Right renal pelvis (tissue), 4 donors: ENCODE data around the gene PHC2. TPM values are rescaled to one million over a fixed set of nuclear protein-coding genes. Genes with fewer than 3 reads are reported as not detected.

Experiments
- DNase-seq, 4 donors: peaks; one replicate each; pipeline ENCODE4 v3.0.0-alpha.2; 2013; ENCODE audit warnings: low read depth in 4 of 4, low spot score in 3 of 4, missing footprints in 1 of 4
- polyA plus RNA-seq, 4 donors: library from polyadenylated mRNA; unstranded; fragments of 120-200 nt; gene quantifications; one replicate each; pipeline ENCODE4 v1.2.1, GENCODE V29; 2013; ENCODE audit not compliant: insufficient read length in 4 of 4

Gene PHC2
- polyA plus RNA-seq: 100 to 1,000 TPM; 113 to 119 (median 116) TPM

GRCh38 chr1:33430692-33431593 is at the start of gene PHC2:
PHC2 (minus strand) TSS chr1:33431095; CDS start chr1:33375539, 55,556 bp downstream.
- DNase-seq: peak; percentile 88 to 94 (median 92)

GRCh38 chr1:33477451-33477850 is 46.6 kb upstream of the PHC2 start:
- no peak for DNase-seq

GRCh38 chr1:33473900-33474299 is 43.0 kb upstream of the PHC2 start:
- no peak for DNase-seq

- DNase-seq: peak; percentile 91 to 95 (median 93)
These were observed 41.5 kb upstream of the PHC2 start, which contains the start of gene ZSCAN20 for GRCh38 chr1:33472269-33472980. ZSCAN20 (plus strand) TSS chr1:33472645; CDS start chr1:33479289, 6,644 bp downstream.

GRCh38 chr1:33471416-33471815 is 40.5 kb upstream of the PHC2 start:
- DNase-seq: no peak

- DNase-seq: peak; percentile 69 to 75 (median 72)
These were observed 39.7 kb upstream of the PHC2 start for GRCh38 chr1:33470495-33471012.

GRCh38 chr1:33469691-33470090 is 38.8 kb upstream of the PHC2 start:
- DNase-seq: no peak

GRCh38 chr1:33468967-33469366 is 38.1 kb upstream of the PHC2 start:
- no peak for DNase-seq

- DNase-seq: no peak
These were observed 37.6 kb upstream of the PHC2 start for GRCh38 chr1:33468531-33468930.

- DNase-seq: no peak
These were observed 37.1 kb upstream of the PHC2 start for GRCh38 chr1:33468011-33468410.

- DNase-seq: peak in 1 of 4 donors; percentile 58
These were observed 35.3 kb upstream of the PHC2 start for GRCh38 chr1:33466159-33466558.

GRCh38 chr1:33465316-33465715 is 34.4 kb upstream of the PHC2 start:
- DNase-seq: no peak

GRCh38 chr1:33464552-33464951 is 33.7 kb upstream of the PHC2 start:
- DNase-seq: no peak

- no peak for DNase-seq
These were observed 31.7 kb upstream of the PHC2 start for GRCh38 chr1:33462405-33463164.

GRCh38 chr1:33460947-33461629 is 30.2 kb upstream of the PHC2 start:
- DNase-seq: no peak

- no peak for DNase-seq
These were observed 29.2 kb upstream of the PHC2 start for GRCh38 chr1:33460144-33460543.

GRCh38 chr1:33459691-33460090 is 28.8 kb upstream of the PHC2 start:
- DNase-seq: no peak

GRCh38 chr1:33456502-33456886 is 25.6 kb upstream of the PHC2 start:
- DNase-seq: no peak

- peak in 1 of 4 donors; percentile 66 for DNase-seq
These were observed 24.9 kb upstream of the PHC2 start for GRCh38 chr1:33455539-33456501.
